ENCODE data around the gene UBE2R2.
"Not testable (repeated sequence)": the region's sequence is repeated elsewhere in the genome, so short reads cannot be mapped to it uniquely, and the experiment has no call there.

Gene UBE2R2

DNA sequence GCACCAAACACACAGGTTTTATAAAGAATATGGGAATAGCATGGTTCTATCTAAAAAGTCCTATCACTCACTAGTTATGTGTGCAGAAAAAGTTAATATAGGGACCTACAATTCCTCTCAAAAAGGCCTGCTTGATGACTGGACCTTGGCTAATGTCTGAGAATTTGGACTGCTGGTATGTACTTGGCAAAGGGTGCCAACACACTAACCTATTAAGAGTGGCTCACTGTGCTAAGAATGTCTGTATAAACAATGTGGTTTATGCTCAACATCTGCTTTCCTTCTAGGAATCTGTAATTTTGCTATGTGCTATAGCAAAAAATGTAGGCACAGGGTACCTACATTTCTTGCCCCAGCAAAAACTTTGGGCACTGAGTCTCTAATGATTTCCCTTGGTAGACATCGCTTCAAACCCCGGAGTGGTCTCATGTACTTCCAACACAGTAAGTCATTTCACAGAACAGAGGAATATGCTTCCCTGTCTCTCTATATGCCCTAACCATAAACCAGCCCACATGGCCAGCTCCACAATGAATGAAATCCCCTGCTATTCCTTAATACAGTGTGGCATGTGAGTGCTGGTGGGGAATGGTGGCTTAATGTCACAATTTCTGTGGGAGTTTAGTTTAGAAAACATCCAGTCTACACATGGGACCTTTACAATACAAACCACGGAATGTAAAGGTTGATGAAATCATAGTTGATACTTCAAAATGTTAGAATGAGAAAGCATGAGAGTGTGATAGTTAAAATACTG is 130.0 kb downstream of the UBE2R2 start:
- in situ Hi-C loops (cut with HindIII; ENCODE audit: low sequenced_read_pairs): no loop called here
- no peak overlapping the region for H3K4me3 ChIP-seq (ENCODE audit: low read depth, low read length)
- peak; percentile 96 for DNase-seq (ENCODE audit: low read depth)
- no peak for TF ChIP-seq CTCF (IDR thresholded peaks at IDR 0.05; ENCODE audit: low read depth, low read length, missing control alignments)

- TF ChIP-seq CTCF (IDR thresholded peaks at IDR 0.05; ENCODE audit: low read depth, low read length, missing control alignments): no peak
- in situ Hi-C loops (cut with HindIII; ENCODE audit: low sequenced_read_pairs): no loop called here
- DNase-seq (ENCODE audit: low read depth): no peak
- H3K4me3 ChIP-seq (ENCODE audit: low read depth, low read length): no peak overlapping the region
Measured at GRCh38 chr9:33950371-33950770, 133.4 kb downstream of the UBE2R2 start.

GRCh38 chr9:33952066-33952465 is 135.1 kb downstream of the UBE2R2 start:
- DNase-seq (ENCODE audit: low read depth): no peak
- no peak for TF ChIP-seq CTCF (IDR thresholded peaks at IDR 0.05; ENCODE audit: low read depth, low read length, missing control alignments)
- H3K4me3 ChIP-seq (ENCODE audit: low read depth, low read length): no peak overlapping the region
- in situ Hi-C loops (cut with HindIII; ENCODE audit: low sequenced_read_pairs): no loop called here

- in situ Hi-C loops (cut with HindIII; ENCODE audit: low sequenced_read_pairs): no loop called here
- no peak for DNase-seq (ENCODE audit: low read depth)
- H3K4me3 ChIP-seq (ENCODE audit: low read depth, low read length): no peak overlapping the region
- TF ChIP-seq CTCF (IDR thresholded peaks at IDR 0.05; ENCODE audit: low read depth, low read length, missing control alignments): no peak
Measured at GRCh38 chr9:33956544-33956943, 139.6 kb downstream of the UBE2R2 start.

DNA sequence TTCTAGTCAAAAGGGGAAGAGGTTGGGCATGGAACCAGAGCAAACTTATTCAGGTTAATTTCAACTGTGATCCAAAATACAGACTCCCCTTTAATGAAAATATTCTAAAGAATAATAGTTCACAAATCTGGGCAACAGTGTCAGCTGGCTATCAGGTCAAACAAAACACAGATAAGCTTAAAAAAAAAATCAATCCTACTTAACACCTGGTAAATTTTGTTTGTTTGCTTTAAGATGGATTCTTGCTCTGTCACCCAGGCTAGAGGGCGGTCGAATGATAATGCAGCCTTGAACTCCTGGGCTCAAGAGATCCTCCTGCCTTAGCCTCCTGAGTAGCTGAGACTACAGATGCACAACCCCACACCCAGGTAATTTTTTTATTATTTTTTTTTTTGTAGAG is 142.8 kb downstream of the UBE2R2 start:
- no peak for TF ChIP-seq CTCF (IDR thresholded peaks at IDR 0.05; ENCODE audit: low read depth, low read length, missing control alignments)
- DNase-seq (ENCODE audit: low read depth): no peak
- H3K4me3 ChIP-seq (ENCODE audit: low read depth, low read length): no peak overlapping the region
- in situ Hi-C loops (cut with HindIII; ENCODE audit: low sequenced_read_pairs): no loop called here

- in situ Hi-C loops (cut with HindIII; ENCODE audit: low sequenced_read_pairs); H3K4me3 ChIP-seq (ENCODE audit: low read depth, low read length); DNase-seq (ENCODE audit: low read depth): not testable (repeated sequence)
Measured at GRCh38 chr9:33962468-33962867, 145.5 kb downstream of the UBE2R2 start.

- TF ChIP-seq CTCF (IDR thresholded peaks at IDR 0.05; ENCODE audit: low read depth, low read length, missing control alignments): no peak
- H3K4me3 ChIP-seq (ENCODE audit: low read depth, low read length): no peak overlapping the region
- in situ Hi-C loops (cut with HindIII; ENCODE audit: low sequenced_read_pairs): no loop called here
- DNase-seq (ENCODE audit: low read depth): no peak
Measured at GRCh38 chr9:33964086-33964768, 147.3 kb downstream of the UBE2R2 start.

Measured in astrocyte of the cerebellum (primary cell).